Cardiac septum (tissue), 1 donor: ENCODE measurements around the gene PSD2. TPM values are rescaled to one million over a fixed set of nuclear protein-coding genes. Genes with fewer than 3 reads are reported as not detected.

Source experiments
- DNase-seq: peaks from one replicate; pipeline ENCODE4 v3.0.0-alpha.2; 2020; ENCODE audit warnings: low spot score
- intact Hi-C: fragments of 100-400 bp; cut with DNase I; formaldehyde crosslinking; loops from one replicate; pipeline ENCODE4 v1.14.0; 2022
- total RNA-seq: library from RNA; stranded (reverse); fragmentation: NEBNext Ultra II Directional; extraction: Animal tissue kit (Norgen Biotek cat#: 25700); gene quantifications from one replicate; pipeline ENCODE4 v1.2.1, GENCODE V29; 2021
- donor health status: DM: no; HTN: no; CAD: no.

Gene PSD2
- total RNA-seq, 1 donor from 2014 or later, result 0.08 TPM

- intact Hi-C loops, result no loop called here
- DNase-seq, result no peak
Measured at GRCh38 chr5:139885172-139885856, 89.7 kb downstream of the PSD2 start.

DNA sequence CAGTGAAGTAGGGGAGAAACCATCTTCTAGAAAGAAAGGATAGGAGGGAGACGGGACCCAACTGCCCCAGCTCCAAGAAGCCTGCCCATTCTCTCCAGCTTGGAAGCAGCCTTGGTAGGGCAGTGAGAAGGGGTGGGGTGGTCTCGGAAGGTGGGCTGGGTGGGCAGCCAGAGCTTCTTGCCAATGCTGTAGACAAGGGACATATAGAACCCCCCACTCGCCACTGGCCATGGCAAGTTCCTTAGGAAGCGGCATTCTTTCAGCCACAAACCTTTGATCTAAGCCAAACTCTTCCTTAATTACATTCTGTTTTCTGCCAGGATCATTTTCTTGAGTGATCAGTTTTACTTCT lies 90.2 kb downstream of the PSD2 start:
- intact Hi-C loops, result no loop called here
- no peak for DNase-seq

DNA sequence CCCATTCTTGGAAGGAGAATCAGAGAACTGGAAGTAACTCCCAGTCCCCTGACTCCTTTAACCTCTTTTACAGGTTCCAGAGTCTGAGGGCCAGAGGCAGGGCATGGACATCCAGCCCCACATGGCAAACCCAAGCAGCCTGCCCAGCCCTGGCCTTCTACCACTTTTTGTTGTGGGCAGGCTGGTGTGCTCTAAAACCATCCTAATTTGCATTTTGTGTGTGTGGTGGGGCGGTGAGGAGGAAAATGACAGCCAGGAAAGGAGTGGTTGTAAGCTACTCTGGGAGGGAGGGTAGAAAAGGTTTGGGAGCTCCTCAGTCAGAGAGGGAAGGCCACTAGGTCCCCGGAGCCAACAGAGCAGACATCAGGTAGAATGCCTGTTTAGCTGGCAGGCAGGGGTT lies 90.6 kb downstream of the PSD2 start:
- intact Hi-C loops, result no loop called here
- DNase-seq, result no peak

GRCh38 chr5:139888370-139888769 lies 92.8 kb downstream of the PSD2 start:
- intact Hi-C loops, result no loop called here
- no peak for DNase-seq

DNA sequence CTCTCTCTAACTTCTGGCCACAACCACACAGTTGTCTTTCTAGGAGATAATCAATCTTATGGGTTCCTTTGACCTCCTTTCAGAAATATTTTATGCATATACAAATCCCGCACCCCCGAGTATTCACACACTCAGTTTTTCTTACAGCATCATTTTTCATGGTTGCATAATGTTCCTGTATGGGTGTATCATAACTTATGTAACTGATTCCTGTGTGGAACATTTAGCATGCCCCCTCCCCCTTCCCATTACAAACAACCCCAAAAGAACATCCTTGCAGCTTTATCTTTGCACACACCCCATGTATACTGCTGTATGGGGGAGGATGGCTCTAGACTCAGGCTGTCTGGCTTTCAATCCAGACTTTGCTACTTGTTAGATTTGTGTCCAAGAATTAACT lies 93.8 kb downstream of the PSD2 start:
- intact Hi-C loops, result no loop called here
- no peak for DNase-seq

DNA sequence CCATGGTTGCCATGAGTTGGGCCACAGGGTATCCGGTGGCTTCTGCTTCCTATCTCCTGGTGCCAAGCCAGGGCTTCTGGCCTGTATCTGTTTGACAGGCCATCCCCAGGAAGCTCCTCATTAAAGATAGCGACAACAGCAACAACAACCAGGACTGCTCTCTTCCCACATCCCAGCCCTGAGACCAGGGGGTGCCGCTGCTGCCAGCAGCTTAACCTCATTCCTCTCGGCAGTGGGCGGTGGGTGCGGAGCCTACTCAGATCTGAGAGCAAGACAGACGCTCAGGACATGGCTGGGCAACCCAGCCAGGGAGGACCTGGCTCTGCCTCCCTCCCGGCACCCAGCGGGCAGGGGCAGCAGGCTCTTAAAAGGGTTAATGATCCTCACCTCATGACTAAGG lies 98.3 kb downstream of the PSD2 start:
- intact Hi-C loops, result loop anchor here (5.0 kb wide), 1 partner anchor 148 kb away; the partner anchor contains the start of gene NRG2
- DNase-seq, result no peak

Other genes with a start within 250 kb of the PSD2 start
- 124 TPM for gene UBE2D2, start 234.5 kb upstream of the PSD2 start, total RNA-seq
- 49.3 TPM for gene CXXC5, start 147.5 kb upstream of the PSD2 start, total RNA-seq
- 5.1 TPM for gene NRG2, start 247.5 kb downstream of the PSD2 start, total RNA-seq